CD4-positive, alpha-beta T cell treated with Interferon alpha-2 for 1 hour (primary cell): ENCODE results near the gene STPG2.
"Not testable (repeated sequence)": the region's sequence is repeated elsewhere in the genome, so short reads cannot be mapped to it uniquely, and the experiment has no call there.

Source experiments
- DNase-seq, 2 donors: peaks; one replicate each; pipeline ENCODE4 v3.0.0-alpha.2; 2020 to 2022

The STPG2 gene

GRCh38 chr4:97778174-97778573 lies 365.1 kb downstream of the STPG2 start:
- no peak for DNase-seq

- DNase-seq: no peak
Observed at GRCh38 chr4:97774347-97774989, 368.8 kb downstream of the STPG2 start.

GRCh38 chr4:97770222-97770621 lies 373.1 kb downstream of the STPG2 start:
- DNase-seq: no peak

- no peak for DNase-seq
Observed at GRCh38 chr4:97762115-97762512, 381.2 kb downstream of the STPG2 start.

GRCh38 chr4:97761445-97762114 lies 381.7 kb downstream of the STPG2 start:
- no peak for DNase-seq

- no peak for DNase-seq
Observed at GRCh38 chr4:97759785-97760184, 383.5 kb downstream of the STPG2 start.

- no peak for DNase-seq
Observed at GRCh38 chr4:97752599-97752998, 390.7 kb downstream of the STPG2 start.

- DNase-seq: no peak
Observed at GRCh38 chr4:97747945-97748344, 395.3 kb downstream of the STPG2 start.

- no peak for DNase-seq
Observed at GRCh38 chr4:97720869-97721432, 422.3 kb downstream of the STPG2 start.

GRCh38 chr4:97691111-97691605 lies 452.1 kb downstream of the STPG2 start:
- DNase-seq: no peak

GRCh38 chr4:97670703-97671269 lies 472.5 kb downstream of the STPG2 start:
- no peak for DNase-seq

- DNase-seq: no peak
Observed at GRCh38 chr4:97665553-97665952, 477.7 kb downstream of the STPG2 start.

GRCh38 chr4:97664741-97665140 lies 478.5 kb downstream of the STPG2 start:
- no peak for DNase-seq

- no peak for DNase-seq
Observed at GRCh38 chr4:97662133-97662532, 481.1 kb downstream of the STPG2 start.

- no peak for DNase-seq
Observed at GRCh38 chr4:97656044-97656720, 487.1 kb downstream of the STPG2 start.

- DNase-seq: no peak
Observed at GRCh38 chr4:97653701-97654100, 489.6 kb downstream of the STPG2 start.

- DNase-seq: no peak
Observed at GRCh38 chr4:97646997-97647396, 496.3 kb downstream of the STPG2 start.

- no peak for DNase-seq
Observed at GRCh38 chr4:97645071-97645821, 498.0 kb downstream of the STPG2 start.

GRCh38 chr4:97643179-97643578 lies 500.1 kb downstream of the STPG2 start:
- DNase-seq: no peak

- no peak for DNase-seq
Observed at GRCh38 chr4:97639961-97640360, 503.3 kb downstream of the STPG2 start.

GRCh38 chr4:97633831-97634230 lies 509.4 kb downstream of the STPG2 start:
- DNase-seq: not testable (repeated sequence)

GRCh38 chr4:97627750-97628149 lies 515.5 kb downstream of the STPG2 start:
- DNase-seq: no peak

- DNase-seq: no peak
Observed at GRCh38 chr4:97624204-97624603, 519.1 kb downstream of the STPG2 start.
